HG03565 (cell line): ENCODE results near the gene RNASE7.

Experiments used
- ATAC-seq: cut with Tn5 transposase; IDR thresholded peaks from one replicate; pipeline ENCODE4 v1.9.1; 2021; ENCODE audit warnings: mild to moderate bottlenecking, moderate library complexity; ENCODE audit not compliant: unreplicated experiment

The RNASE7 gene

GRCh38 chr14:21042918-21043317 lies 756 bp downstream of the RNASE7 start:
- no peak for ATAC-seq

GRCh38 chr14:21043387-21043973 lies 1.3 kb downstream of the RNASE7 start:
- no peak for ATAC-seq

- no peak for ATAC-seq
Observed at GRCh38 chr14:21043974-21044618, 1.9 kb downstream of the RNASE7 start.

GRCh38 chr14:21047378-21047781 lies 5.2 kb downstream of the RNASE7 start:
- ATAC-seq = no peak

GRCh38 chr14:21048638-21049037 lies 6.5 kb downstream of the RNASE7 start:
- no peak for ATAC-seq

- no peak for ATAC-seq
Observed at GRCh38 chr14:21049271-21049673, 7.1 kb downstream of the RNASE7 start.

GRCh38 chr14:21050597-21050996 lies 8.4 kb downstream of the RNASE7 start:
- no peak for ATAC-seq

GRCh38 chr14:21053184-21054122 lies 11.3 kb downstream of the RNASE7 start:
- no peak for ATAC-seq

- ATAC-seq = no peak
Observed at GRCh38 chr14:21054123-21054767, 12.1 kb downstream of the RNASE7 start.

GRCh38 chr14:21054768-21055145 lies 12.6 kb downstream of the RNASE7 start:
- ATAC-seq = no peak

GRCh38 chr14:21055432-21056117 lies 13.4 kb downstream of the RNASE7 start:
- ATAC-seq = no peak

- ATAC-seq = no peak
Observed at GRCh38 chr14:21056520-21057163, 14.5 kb downstream of the RNASE7 start.

GRCh38 chr14:21057803-21058675 lies 15.9 kb downstream of the RNASE7 start, which contains the start of gene RNASE8:
RNASE8 (plus strand) TSS chr14:21057822; CDS start chr14:21057893, 71 bp downstream.
- no peak for ATAC-seq

GRCh38 chr14:21058903-21059302 lies 16.7 kb downstream of the RNASE7 start:
- no peak for ATAC-seq

- ATAC-seq = no peak
Observed at GRCh38 chr14:21059842-21060613, 17.9 kb downstream of the RNASE7 start.

GRCh38 chr14:21060614-21061346 lies 18.6 kb downstream of the RNASE7 start:
- no peak for ATAC-seq

GRCh38 chr14:21061347-21061668 lies 19.1 kb downstream of the RNASE7 start:
- no peak for ATAC-seq

GRCh38 chr14:21063479-21063878 lies 21.3 kb downstream of the RNASE7 start:
- no peak for ATAC-seq
